ENCODE results near the gene HBA1. TPM values are rescaled to one million over a fixed set of nuclear protein-coding genes. Genes with fewer than 3 reads are reported as not detected.
A peak's percentile ranks its signal among the peaks of the same experiment; 100 is the strongest.

Gene HBA1
- total and polyA plus RNA-seq, 9 of the 15 experiments (the other 6 are each of a cell fraction or from before 2014, with no cell fraction given), result 128 to 2,388 (median 380) TPM

DNA sequence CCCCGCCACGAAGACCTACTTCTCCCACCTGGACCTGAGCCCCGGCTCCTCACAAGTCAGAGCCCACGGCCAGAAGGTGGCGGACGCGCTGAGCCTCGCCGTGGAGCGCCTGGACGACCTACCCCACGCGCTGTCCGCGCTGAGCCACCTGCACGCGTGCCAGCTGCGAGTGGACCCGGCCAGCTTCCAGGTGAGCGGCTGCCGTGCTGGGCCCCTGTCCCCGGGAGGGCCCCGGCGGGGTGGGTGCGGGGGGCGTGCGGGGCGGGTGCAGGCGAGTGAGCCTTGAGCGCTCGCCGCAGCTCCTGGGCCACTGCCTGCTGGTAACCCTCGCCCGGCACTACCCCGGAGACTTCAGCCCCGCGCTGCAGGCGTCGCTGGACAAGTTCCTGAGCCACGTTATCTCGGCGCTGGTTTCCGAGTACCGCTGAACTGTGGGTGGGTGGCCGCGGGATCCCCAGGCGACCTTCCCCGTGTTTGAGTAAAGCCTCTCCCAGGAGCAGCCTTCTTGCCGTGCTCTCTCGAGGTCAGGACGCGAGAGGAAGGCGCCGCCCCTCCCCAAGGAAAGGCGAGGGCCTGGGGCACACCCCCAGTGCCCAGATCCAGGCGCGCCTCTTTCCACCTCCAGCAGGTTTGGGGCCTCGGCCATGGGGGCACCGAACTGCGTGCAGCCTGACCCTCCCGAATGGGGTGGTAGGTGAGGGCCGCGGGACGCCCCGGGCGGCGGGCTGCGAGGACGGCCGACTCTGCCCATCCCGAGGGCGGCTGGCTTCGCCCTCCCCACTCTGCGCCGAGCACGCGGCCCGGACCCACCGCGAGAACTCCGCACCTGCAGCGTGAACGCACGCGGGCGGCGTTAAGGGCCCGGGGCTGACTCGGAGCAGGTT is 4.4 kb downstream of the HBA1 start (continued):
- TF ChIP-seq, protein P1, sequence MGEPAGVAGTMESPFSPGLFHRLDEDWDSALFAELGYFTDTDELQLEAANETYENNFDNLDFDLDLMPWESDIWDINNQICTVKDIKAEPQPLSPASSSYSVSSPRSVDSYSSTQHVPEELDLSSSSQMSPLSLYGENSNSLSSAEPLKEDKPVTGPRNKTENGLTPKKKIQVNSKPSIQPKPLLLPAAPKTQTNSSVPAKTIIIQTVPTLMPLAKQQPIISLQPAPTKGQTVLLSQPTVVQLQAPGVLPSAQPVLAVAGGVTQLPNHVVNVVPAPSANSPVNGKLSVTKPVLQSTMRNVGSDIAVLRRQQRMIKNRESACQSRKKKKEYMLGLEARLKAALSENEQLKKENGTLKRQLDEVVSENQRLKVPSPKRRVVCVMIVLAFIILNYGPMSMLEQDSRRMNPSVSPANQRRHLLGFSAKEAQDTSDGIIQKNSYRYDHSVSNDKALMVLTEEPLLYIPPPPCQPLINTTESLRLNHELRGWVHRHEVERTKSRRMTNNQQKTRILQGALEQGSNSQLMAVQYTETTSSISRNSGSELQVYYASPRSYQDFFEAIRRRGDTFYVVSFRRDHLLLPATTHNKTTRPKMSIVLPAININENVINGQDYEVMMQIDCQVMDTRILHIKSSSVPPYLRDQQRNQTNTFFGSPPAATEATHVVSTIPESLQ (CRISPR knock-in tag; IDR thresholded peaks at IDR 0.05), result peak; percentile 99
- TF ChIP-seq ZNF224 (CRISPR knock-in tag; IDR thresholded peaks at IDR 0.05) (peak; percentile 98), ZNF431 (CRISPR knock-in tag; IDR thresholded peaks at IDR 0.05) (peak; percentile 99), ZNF274 (IDR thresholded peaks at IDR 0.05; ENCODE audit: borderline replicate concordance, low read depth, low read length) (peak; percentile 44; the same call in 1 of the 2 replicates), ARID1B (IDR thresholded peaks at IDR 0.05) (no peak), ZNF12 (CRISPR knock-in tag; IDR thresholded peaks at IDR 0.05) (peak; percentile 84; the same call in 1 of the 2 replicates), ILK (tag; IDR thresholded peaks at IDR 0.05; ENCODE audit: borderline replicate concordance, low read depth) (no peak), ZNF143 (CRISPR knock-in tag; IDR thresholded peaks at IDR 0.05) (peak; percentile 69), BRD4 (IDR thresholded peaks at IDR 0.05) (no peak), KLF13 (tag; IDR thresholded peaks at IDR 0.05; ENCODE audit: borderline replicate concordance, low read depth) (peak; percentile 65), SRF (CRISPR knock-in tag; IDR thresholded peaks at IDR 0.05) (peak in 1 of 2 experiments; percentile 77; a peak in 2 of 4 replicates)
- TF ChIP-seq, protein P2, sequence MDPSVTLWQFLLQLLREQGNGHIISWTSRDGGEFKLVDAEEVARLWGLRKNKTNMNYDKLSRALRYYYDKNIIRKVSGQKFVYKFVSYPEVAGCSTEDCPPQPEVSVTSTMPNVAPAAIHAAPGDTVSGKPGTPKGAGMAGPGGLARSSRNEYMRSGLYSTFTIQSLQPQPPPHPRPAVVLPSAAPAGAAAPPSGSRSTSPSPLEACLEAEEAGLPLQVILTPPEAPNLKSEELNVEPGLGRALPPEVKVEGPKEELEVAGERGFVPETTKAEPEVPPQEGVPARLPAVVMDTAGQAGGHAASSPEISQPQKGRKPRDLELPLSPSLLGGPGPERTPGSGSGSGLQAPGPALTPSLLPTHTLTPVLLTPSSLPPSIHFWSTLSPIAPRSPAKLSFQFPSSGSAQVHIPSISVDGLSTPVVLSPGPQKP (CRISPR knock-in tag; IDR thresholded peaks at IDR 0.05), result peak; percentile 49; the same call in 1 of the 2 replicates
- TF ChIP-seq, protein P3, sequence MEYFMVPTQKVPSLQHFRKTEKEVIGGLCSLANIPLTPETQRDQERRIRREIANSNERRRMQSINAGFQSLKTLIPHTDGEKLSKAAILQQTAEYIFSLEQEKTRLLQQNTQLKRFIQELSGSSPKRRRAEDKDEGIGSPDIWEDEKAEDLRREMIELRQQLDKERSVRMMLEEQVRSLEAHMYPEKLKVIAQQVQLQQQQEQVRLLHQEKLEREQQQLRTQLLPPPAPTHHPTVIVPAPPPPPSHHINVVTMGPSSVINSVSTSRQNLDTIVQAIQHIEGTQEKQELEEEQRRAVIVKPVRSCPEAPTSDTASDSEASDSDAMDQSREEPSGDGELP (CRISPR knock-in tag; IDR thresholded peaks at IDR 0.05; ENCODE audit: borderline replicate concordance), result peak; percentile 94; the same call in 1 of the 2 replicates
- TF ChIP-seq, protein P4, sequence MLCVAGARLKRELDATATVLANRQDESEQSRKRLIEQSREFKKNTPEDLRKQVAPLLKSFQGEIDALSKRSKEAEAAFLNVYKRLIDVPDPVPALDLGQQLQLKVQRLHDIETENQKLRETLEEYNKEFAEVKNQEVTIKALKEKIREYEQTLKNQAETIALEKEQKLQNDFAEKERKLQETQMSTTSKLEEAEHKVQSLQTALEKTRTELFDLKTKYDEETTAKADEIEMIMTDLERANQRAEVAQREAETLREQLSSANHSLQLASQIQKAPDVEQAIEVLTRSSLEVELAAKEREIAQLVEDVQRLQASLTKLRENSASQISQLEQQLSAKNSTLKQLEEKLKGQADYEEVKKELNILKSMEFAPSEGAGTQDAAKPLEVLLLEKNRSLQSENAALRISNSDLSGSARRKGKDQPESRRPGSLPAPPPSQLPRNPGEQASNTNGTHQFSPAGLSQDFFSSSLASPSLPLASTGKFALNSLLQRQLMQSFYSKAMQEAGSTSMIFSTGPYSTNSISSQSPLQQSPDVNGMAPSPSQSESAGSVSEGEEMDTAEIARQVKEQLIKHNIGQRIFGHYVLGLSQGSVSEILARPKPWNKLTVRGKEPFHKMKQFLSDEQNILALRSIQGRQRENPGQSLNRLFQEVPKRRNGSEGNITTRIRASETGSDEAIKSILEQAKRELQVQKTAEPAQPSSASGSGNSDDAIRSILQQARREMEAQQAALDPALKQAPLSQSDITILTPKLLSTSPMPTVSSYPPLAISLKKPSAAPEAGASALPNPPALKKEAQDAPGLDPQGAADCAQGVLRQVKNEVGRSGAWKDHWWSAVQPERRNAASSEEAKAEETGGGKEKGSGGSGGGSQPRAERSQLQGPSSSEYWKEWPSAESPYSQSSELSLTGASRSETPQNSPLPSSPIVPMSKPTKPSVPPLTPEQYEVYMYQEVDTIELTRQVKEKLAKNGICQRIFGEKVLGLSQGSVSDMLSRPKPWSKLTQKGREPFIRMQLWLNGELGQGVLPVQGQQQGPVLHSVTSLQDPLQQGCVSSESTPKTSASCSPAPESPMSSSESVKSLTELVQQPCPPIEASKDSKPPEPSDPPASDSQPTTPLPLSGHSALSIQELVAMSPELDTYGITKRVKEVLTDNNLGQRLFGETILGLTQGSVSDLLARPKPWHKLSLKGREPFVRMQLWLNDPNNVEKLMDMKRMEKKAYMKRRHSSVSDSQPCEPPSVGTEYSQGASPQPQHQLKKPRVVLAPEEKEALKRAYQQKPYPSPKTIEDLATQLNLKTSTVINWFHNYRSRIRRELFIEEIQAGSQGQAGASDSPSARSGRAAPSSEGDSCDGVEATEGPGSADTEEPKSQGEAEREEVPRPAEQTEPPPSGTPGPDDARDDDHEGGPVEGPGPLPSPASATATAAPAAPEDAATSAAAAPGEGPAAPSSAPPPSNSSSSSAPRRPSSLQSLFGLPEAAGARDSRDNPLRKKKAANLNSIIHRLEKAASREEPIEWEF (CRISPR knock-in tag; IDR thresholded peaks at IDR 0.05), result 0 out of 2 replicates have a peak, but pooled peaks have one; percentile 44
- TF ChIP-seq, protein P5, sequence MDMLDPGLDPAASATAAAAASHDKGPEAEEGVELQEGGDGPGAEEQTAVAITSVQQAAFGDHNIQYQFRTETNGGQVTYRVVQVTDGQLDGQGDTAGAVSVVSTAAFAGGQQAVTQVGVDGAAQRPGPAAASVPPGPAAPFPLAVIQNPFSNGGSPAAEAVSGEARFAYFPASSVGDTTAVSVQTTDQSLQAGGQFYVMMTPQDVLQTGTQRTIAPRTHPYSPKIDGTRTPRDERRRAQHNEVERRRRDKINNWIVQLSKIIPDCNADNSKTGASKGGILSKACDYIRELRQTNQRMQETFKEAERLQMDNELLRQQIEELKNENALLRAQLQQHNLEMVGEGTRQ (CRISPR knock-in tag; IDR thresholded peaks at IDR 0.05), result 0 out of 2 replicates have a peak, but pooled peaks have one; percentile 4
